Neutrophil (primary cell): ENCODE data around the gene PRKN.

ENCODE experiments used
- H3K27ac ChIP-seq: fragments of 200-600 bp; sonication (generic); 2 replicates; pipeline ENCODE4 v1.5.1; 2016; ENCODE audit warnings: mild to moderate bottlenecking, moderate library complexity
- H3K27me3 ChIP-seq: fragments of 200-600 bp; sonication (generic); 2 replicates; pipeline ENCODE4 v1.6.0; 2016; ENCODE audit warnings: mild to moderate bottlenecking
- H3K36me3 ChIP-seq: fragments of 200-600 bp; sonication (generic); 2 replicates; pipeline ENCODE4 v1.5.1; 2017
- H3K4me1 ChIP-seq, 2 experiments: fragments of 200-600 bp in 1 of 2; sonication (generic) in 1 of 2; 1 replicate in 1 of 2; 2 replicates in 1 of 2; pipeline versions ENCODE4 v1.5.1 to v1.6.1; 2013 to 2016; ENCODE audit warnings: low read depth in 1 of 2, low read length in 1 of 2, mild to moderate bottlenecking in 1 of 2, moderate library complexity in 1 of 2; ENCODE audit not compliant: control insufficient read depth in 1 of 2, insufficient read depth in 1 of 2
- H3K4me3 ChIP-seq, 2 experiments: fragments of 200-600 bp in 1 of 2; sonication (generic) in 1 of 2; 1 replicate in 1 of 2; 2 replicates in 1 of 2; pipeline ENCODE4 v1.5.1; 2013 to 2016; ENCODE audit warnings: low read depth in 1 of 2, low read length in 1 of 2, mild to moderate bottlenecking in 1 of 2, moderate library complexity in 1 of 2
- H3K9me3 ChIP-seq: fragments of 200-600 bp; sonication (generic); 2 replicates; pipeline ENCODE4 v1.5.1; 2016
- CTCF ChIP-seq: fragments of 200-600 bp; sonication (generic); IDR thresholded peaks from 2 replicates; pipeline ENCODE4 v1.5.1; 2016; ENCODE audit warnings: antibody characterized with exemption

The PRKN gene

DNA sequence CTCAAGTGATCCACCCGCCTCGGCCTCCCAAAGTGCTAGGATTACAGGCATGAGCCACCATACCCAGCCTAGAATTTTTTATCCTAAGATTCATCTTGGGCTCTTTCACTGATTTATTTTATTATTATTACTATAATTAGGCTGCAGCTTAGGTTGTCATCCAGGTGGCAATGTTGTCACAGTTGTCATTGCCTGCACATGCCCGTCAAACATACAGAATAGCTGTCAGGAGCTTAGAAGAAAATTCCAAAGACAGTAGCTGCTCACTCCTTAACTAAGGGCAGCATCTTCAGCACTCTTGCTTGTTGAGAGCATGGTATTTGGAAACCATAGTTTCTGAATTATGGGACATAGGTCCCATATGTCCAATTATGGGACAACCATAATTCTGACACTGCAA is 1118.8 kb downstream of the PRKN start:
- no peak for TF ChIP-seq CTCF
- Histone ChIP-seq H3K4me3 (no peak overlapping the region), H3K27ac (no peak overlapping the region), H3K4me1 (no peaks in the 10 kb centered on the region), H3K9me3 (no peaks in the 10 kb centered on the region), H3K27me3 (no peaks in the 10 kb centered on the region), H3K36me3 (no peaks in the 10 kb centered on the region)

- Histone ChIP-seq H3K4me3 (no peak overlapping the region), H3K4me1 (no peaks in the 10 kb centered on the region), H3K9me3 (no peaks in the 10 kb centered on the region), H3K27me3 (no peaks in the 10 kb centered on the region), H3K27ac (no peak overlapping the region), H3K36me3 (no peaks in the 10 kb centered on the region)
- no peak for TF ChIP-seq CTCF
Measured at GRCh38 chr6:161607696-161608297, 1119.8 kb downstream of the PRKN start.

DNA sequence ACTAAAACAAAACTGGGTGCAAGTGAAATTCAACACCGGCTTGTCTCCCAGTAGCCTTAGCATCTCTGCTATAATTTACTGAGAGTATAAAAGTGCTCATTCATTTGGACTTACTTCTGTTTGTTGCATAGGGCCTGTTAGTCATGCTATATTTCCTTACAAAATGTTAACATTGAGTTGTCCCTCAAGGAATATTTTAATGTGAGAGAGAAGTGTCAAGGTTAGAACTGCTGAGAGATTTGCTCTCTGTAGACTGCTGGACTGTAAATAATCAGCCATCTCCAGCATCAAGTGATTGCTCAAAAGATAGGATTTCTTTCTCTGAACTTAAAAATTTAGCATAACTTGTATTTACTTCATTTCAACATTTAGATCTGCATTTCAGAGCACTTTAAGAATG is 1125.2 kb downstream of the PRKN start:
- Histone ChIP-seq H3K9me3 (no peaks in the 10 kb centered on the region), H3K4me1 (no peaks in the 10 kb centered on the region), H3K36me3 (no peaks in the 10 kb centered on the region), H3K4me3 (no peak overlapping the region), H3K27ac (no peak overlapping the region), H3K27me3 (no peaks in the 10 kb centered on the region)
- TF ChIP-seq CTCF = no peak

DNA sequence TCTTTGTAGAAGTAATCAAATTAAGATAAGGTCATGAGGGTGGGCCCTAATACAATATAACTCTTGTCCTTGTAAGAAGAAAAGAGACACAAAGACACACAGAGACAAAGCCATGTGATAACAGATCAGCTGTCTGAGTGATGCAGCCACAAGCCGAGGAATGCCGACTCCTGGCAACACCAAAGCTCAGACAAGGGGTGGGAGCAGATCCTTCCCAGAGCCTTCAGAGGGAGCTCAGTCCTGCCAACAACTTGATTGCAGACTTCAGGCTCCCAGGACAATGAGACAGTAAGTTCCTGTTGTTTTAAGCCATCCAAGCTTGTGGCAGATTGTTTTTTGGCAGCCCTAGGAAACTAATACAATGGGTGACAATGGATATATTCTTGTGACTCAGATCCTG is 1128.7 kb downstream of the PRKN start:
- no peaks in the 10 kb centered on the region for H3K4me1 ChIP-seq

DNA sequence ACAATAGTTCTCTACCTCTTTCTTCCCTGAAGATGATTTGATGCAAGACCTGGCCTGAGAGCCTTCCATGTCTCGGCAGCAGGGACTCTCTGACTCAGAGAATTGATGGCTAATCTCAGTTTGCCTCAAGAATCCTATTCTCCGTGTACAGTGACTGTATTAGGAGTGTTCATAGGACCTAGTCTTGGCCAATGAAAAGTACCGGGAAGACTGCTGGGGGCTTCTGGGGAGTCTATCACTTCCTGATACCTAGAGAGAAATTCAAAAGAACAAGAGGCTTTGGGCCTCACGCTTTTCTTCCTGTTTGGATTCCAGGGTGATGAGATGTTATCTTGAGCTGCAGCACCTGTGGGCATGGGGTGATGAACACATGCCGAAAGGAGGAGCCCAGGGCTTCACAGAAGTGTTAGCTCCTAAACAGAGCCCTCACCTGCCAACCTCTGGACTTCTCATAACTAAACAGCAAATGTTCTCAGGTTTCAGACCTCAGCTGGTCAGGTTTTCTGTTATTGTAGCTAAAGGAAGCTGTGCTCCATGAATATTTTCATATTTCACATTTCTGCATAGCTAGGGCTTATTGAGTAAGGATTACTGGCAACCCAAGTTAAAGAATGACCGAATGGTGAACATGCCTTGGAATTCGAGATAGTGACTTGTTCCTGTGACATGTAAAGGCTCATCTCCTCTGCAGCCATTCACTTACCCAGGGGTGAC is 1130.6 kb downstream of the PRKN start:
- Histone ChIP-seq H3K36me3 (no peaks in the 10 kb centered on the region), H3K9me3 (no peaks in the 10 kb centered on the region), H3K27ac (no peak overlapping the region), H3K4me3 (no peak overlapping the region), H3K4me1 (no peaks in the 10 kb centered on the region), H3K27me3 (no peaks in the 10 kb centered on the region)
- no peak for TF ChIP-seq CTCF

More for the DNA sequence above, 1128.7 kb downstream of the PRKN start:
- no peak overlapping the region for H3K27ac ChIP-seq
- no peaks in the 10 kb centered on the region for H3K36me3 ChIP-seq
- H3K4me3 ChIP-seq = no peak overlapping the region
- no peaks in the 10 kb centered on the region for H3K9me3 ChIP-seq
- H3K27me3 ChIP-seq = no peaks in the 10 kb centered on the region
- TF ChIP-seq CTCF = no peak
